ENCODE data around the gene TTR.
A peak's percentile ranks its signal among the peaks of the same experiment; 100 is the strongest.

Gene TTR

GRCh38 chr18:31579375-31579774 is 12.3 kb upstream of the TTR start:
- no peak for DNase-seq (ENCODE audit: low read depth)

GRCh38 chr18:31581498-31582197 is 10.0 kb upstream of the TTR start:
- peak; percentile 24 for DNase-seq (ENCODE audit: low read depth)

GRCh38 chr18:31583185-31583854 is 8.4 kb upstream of the TTR start:
- DNase-seq (ENCODE audit: low read depth): no peak

- DNase-seq (ENCODE audit: low read depth): no peak
These were observed 5.7 kb upstream of the TTR start for GRCh38 chr18:31585991-31586390.

- no peak for DNase-seq (ENCODE audit: low read depth)
These were observed 5.1 kb upstream of the TTR start for GRCh38 chr18:31586616-31587015.

- no peak for DNase-seq (ENCODE audit: low read depth)
These were observed 4.1 kb upstream of the TTR start for GRCh38 chr18:31587529-31587928.

- DNase-seq (ENCODE audit: low read depth): no peak
These were observed 1.1 kb upstream of the TTR start for GRCh38 chr18:31590570-31590969.

- no peak for DNase-seq (ENCODE audit: low read depth)
These were observed 564 bp upstream of the TTR start for GRCh38 chr18:31591113-31591512.

- no peak for DNase-seq (ENCODE audit: low read depth)
These were observed 955 bp downstream of the TTR start for GRCh38 chr18:31592506-31593157.

GRCh38 chr18:31595121-31595771 is 3.6 kb downstream of the TTR start:
- DNase-seq (ENCODE audit: low read depth): no peak

GRCh38 chr18:31596081-31596872 is 4.6 kb downstream of the TTR start:
- DNase-seq (ENCODE audit: low read depth): no peak

- no peak for DNase-seq (ENCODE audit: low read depth)
These were observed 6.5 kb downstream of the TTR start for GRCh38 chr18:31598021-31598805.

- no peak for DNase-seq (ENCODE audit: low read depth)
These were observed 11.6 kb downstream of the TTR start for GRCh38 chr18:31603315-31603714.

GRCh38 chr18:31606265-31606664 is 14.6 kb downstream of the TTR start:
- no peak for DNase-seq (ENCODE audit: low read depth)

GRCh38 chr18:31607384-31607783 is 15.7 kb downstream of the TTR start:
- no peak for DNase-seq (ENCODE audit: low read depth)

GRCh38 chr18:31609886-31610285 is 18.2 kb downstream of the TTR start:
- no peak for DNase-seq (ENCODE audit: low read depth)

- no peak for DNase-seq (ENCODE audit: low read depth)
These were observed 18.9 kb downstream of the TTR start for GRCh38 chr18:31610286-31611205.

GRCh38 chr18:31611511-31611910 is 19.8 kb downstream of the TTR start:
- DNase-seq (ENCODE audit: low read depth): no peak

GRCh38 chr18:31612124-31612523 is 20.4 kb downstream of the TTR start:
- DNase-seq (ENCODE audit: low read depth): no peak

- DNase-seq (ENCODE audit: low read depth): no peak
These were observed 22.4 kb downstream of the TTR start for GRCh38 chr18:31614044-31614443.
